ENCODE results near the gene RPS24. TPM values are rescaled to one million over a fixed set of nuclear protein-coding genes. Genes with fewer than 3 reads are reported as not detected.

Gene RPS24
- total and polyA plus RNA-seq, 9 of the 15 experiments (the other 6 are each of a cell fraction or from before 2014, with no cell fraction given): 1,947 to 7,307 (median 5,944) TPM

- TF ChIP-seq RBM39 (optimal IDR thresholded peaks at IDR 0.05; ENCODE audit: low read depth, low read length) (peak; percentile 75), TSC22D4 (tag; IDR thresholded peaks at IDR 0.05) (no peak), CREB3 (tag; conservative IDR thresholded peaks at IDR 0.05; ENCODE audit: low read depth) (no peak), E2F4 (CRISPR knock-in tag; IDR thresholded peaks at IDR 0.05; ENCODE audit: low read depth) (peak; percentile 71; the same call in 1 of the 2 replicates), BDP1 (IDR thresholded peaks at IDR 0.05; ENCODE audit: insufficient read depth, insufficient read length) (no peak), HSF4 (CRISPR knock-in tag; IDR thresholded peaks at IDR 0.05; ENCODE audit: borderline replicate concordance) (no peak), FOXA1 (IDR thresholded peaks at IDR 0.05; ENCODE audit: borderline replicate concordance) (no peak), NR2C2 (CRISPR knock-in tag; IDR thresholded peaks at IDR 0.05) (peak; percentile 62; the same call in 1 of the 2 replicates), NR2C2 (tag; IDR thresholded peaks at IDR 0.05) (peak; percentile 53; the same call in 1 of the 2 replicates), ZNF76 (CRISPR knock-in tag; IDR thresholded peaks at IDR 0.05; ENCODE audit: borderline replicate concordance) (no peak), ATF3 (IDR thresholded peaks at IDR 0.05) (peak; percentile 48; the same call in 1 of the 2 replicates), ATF3 (CRISPR knock-in tag; conservative IDR thresholded peaks at IDR 0.05) (peak; percentile 82; the same call in 1 of the 2 replicates), MAFK (IDR thresholded peaks at IDR 0.05; ENCODE audit: low read length) (no peak), KLF1 (tag; IDR thresholded peaks at IDR 0.05) (peak; percentile 39; the same call in 1 of the 2 replicates), CCAR2 (IDR thresholded peaks at IDR 0.05; ENCODE audit: low read depth, low read length) (no peak), RBM34 (IDR thresholded peaks at IDR 0.05; ENCODE audit: borderline replicate concordance, insufficient read depth, low read length) (no peak), GATA2 (CRISPR knock-in tag; IDR thresholded peaks at IDR 0.05) (no peak), KAT7 (CRISPR knock-in tag; IDR thresholded peaks at IDR 0.05; ENCODE audit: borderline replicate concordance) (no peak; the same call in 1 of the 2 replicates)
- TF ChIP-seq, protein P1, sequence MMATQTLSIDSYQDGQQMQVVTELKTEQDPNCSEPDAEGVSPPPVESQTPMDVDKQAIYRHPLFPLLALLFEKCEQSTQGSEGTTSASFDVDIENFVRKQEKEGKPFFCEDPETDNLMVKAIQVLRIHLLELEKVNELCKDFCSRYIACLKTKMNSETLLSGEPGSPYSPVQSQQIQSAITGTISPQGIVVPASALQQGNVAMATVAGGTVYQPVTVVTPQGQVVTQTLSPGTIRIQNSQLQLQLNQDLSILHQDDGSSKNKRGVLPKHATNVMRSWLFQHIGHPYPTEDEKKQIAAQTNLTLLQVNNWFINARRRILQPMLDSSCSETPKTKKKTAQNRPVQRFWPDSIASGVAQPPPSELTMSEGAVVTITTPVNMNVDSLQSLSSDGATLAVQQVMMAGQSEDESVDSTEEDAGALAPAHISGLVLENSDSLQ (IDR thresholded peaks at IDR 0.05): peak; percentile 79
- TF ChIP-seq, protein P2, sequence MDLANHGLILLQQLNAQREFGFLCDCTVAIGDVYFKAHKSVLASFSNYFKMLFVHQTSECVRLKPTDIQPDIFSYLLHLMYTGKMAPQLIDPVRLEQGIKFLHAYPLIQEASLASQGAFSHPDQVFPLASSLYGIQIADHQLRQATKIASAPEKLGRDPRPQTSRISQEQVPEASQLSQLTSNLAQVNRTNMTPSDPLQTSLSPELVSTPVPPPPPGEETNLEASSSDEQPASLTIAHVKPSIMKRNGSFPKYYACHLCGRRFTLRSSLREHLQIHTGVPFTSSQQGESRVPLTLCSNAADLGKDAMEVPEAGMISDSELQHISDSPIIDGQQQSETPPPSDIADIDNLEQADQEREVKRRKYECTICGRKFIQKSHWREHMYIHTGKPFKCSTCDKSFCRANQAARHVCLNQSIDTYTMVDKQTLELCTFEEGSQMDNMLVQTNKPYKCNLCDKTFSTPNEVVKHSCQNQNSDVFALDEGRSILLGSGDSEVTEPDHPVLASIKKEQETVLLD (IDR thresholded peaks at IDR 0.05): peak; percentile 82; the same call in 1 of the 2 replicates
- TF ChIP-seq, protein P3, sequence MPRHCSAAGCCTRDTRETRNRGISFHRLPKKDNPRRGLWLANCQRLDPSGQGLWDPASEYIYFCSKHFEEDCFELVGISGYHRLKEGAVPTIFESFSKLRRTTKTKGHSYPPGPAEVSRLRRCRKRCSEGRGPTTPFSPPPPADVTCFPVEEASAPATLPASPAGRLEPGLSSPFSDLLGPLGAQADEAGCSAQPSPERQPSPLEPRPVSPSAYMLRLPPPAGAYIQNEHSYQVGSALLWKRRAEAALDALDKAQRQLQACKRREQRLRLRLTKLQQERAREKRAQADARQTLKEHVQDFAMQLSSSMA (CRISPR knock-in tag; IDR thresholded peaks at IDR 0.05): 0 out of 2 replicates have a peak, but pooled peaks have one; percentile 83
Observed at GRCh38 chr10:78033637-78034470, at the start of gene RPS24 (continued).

Data from K562 (cell line).